NCI-H510A treated with DMSO at 0.1 percent for 48 hours (cell line): ENCODE measurements around the gene FOXQ1.
"Not testable (repeated sequence)": the region's sequence is repeated elsewhere in the genome, so short reads cannot be mapped to it uniquely, and the experiment has no call there.

Experiments used
- DNase-seq: peaks from one replicate; lab custom pipeline; 2025; lab: John Stamatoyannopoulos, UW

Gene FOXQ1

DNA sequence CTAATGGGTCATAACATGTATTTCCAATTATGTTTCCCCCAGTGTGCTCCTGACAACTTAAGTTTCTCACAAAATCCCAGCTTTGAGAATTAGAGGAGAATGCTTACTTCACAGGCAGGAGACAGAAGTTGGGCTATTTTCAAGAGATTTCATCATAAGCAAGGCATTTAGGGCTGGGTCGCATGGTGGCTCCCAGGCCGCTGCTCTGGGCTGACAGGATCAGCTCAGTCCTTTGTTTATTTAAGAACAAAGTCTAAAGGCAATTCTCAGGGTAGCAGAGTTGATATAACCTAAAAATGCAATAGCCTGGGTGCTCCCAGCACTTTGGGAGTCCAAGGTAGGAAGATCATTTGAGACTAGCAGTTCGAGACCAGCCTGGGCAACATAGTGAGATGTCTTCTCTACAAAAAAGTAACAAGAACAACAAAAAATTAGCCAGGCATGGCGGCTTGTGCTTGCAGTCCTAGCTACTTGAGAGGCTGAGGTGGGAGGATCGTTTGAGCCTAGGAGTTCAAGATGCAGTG, 10.9 kb downstream of the FOXQ1 start:
- no peak for DNase-seq

- no peak for DNase-seq
Measured at GRCh38 chr6:1324936-1325335, 13.0 kb downstream of the FOXQ1 start.

- DNase-seq, result no peak
Measured at GRCh38 chr6:1325461-1326309, 13.8 kb downstream of the FOXQ1 start.

GRCh38 chr6:1326535-1327121, 14.7 kb downstream of the FOXQ1 start:
- no peak for DNase-seq

DNA sequence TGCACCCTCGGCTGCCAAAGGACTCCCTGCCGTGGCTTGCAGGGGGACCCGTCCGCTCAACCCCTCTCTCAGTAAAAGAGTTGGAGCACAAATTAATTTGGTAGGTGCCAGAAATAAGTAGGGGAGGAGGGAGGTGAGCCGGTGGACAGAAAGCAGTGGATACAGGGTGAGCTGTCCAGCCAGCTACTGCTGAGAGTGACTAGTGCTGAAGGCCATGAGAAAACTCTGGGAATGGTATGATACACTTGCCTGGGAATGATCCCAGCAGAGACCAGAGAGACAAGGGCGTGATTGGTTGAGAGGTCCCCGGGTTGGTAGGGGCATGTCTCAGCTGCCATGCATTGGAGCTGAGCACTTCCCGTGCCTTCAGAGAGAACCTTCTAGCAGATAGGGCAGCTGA, 15.7 kb downstream of the FOXQ1 start:
- no peak for DNase-seq

DNA sequence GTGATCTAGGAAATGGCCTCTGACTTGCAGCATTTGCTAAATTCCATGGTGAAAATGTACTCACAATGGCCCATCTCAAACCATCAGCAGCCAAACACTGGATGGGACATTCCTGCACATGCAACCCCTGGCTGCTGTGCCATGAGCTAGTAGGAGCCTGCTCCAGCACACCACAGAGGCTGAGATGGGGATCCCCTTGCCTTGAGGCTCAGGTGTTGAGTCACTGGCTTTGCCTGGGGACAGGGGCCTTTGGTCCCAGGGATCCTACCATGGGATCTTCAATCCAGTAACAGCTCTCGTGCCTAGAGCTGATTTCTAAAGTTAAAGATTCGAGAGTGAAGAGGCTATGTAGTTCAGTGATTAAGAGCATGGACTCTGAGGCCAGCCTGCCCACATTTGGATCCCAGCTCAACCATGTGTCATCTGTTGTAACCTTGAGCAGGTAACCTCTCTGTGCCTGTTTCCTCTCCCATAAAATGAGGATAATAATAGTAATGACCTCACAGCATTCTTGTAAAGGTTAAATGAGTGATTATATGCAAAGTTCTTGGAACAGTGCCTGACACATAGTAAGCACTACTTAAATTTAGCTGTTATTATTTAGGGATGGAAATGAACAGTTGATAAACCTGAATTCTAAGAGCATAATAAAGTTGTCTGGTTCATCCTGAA, 16.4 kb downstream of the FOXQ1 start:
- DNase-seq, result no peak

- DNase-seq, result no peak
Measured at GRCh38 chr6:1329708-1330107, 17.8 kb downstream of the FOXQ1 start.

- no peak for DNase-seq
Measured at GRCh38 chr6:1334684-1335083, 22.8 kb downstream of the FOXQ1 start.

GRCh38 chr6:1335367-1336037, 23.6 kb downstream of the FOXQ1 start:
- no peak for DNase-seq

- DNase-seq, result no peak
Measured at GRCh38 chr6:1336246-1336843, 24.4 kb downstream of the FOXQ1 start.

DNA sequence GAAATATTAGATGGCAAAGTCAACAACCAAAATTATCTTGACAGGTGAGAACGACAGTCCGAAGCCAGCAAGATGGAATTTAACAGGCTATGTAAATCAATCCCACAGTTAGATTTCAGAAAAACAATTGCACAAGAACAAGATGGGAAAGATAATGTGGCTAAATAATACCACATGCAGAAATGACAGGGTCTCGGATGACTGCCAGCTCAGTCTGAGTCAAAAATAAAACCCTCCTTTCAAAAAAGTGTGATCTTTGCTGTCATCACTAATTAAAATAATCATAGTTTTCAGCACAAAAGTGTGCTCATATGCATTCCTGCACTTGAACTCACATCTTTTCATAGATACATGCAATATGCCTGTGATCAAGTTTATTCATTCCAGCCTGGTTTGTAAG, 25.9 kb downstream of the FOXQ1 start:
- DNase-seq, result no peak

GRCh38 chr6:1346101-1346500, 34.2 kb downstream of the FOXQ1 start:
- no peak for DNase-seq

DNA sequence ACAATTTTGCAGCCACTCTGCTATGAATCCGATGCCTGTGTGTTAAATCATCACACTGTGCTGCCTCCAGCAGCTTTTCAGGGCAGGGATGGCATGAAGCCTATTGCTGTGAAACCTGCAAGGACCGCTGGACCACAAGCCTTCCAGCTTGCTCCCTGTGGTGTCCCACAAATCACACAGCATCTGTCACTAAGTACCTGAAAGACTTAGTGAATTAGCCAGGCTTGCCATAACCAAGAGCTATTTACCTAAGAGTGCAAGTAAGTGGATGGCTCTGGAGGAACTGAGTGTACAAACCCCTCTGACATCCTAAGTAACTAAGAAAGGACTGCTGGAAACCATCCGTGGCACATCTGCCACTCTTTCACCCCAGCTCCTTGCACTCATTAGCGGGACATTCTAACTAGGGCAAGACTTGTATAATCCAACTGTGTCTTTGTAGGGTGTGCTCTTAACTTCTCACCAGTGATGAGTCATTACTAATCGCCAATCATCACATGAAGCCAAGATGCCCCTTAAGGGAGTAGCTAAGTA, 34.7 kb downstream of the FOXQ1 start:
- no peak for DNase-seq

- no peak for DNase-seq
Measured at GRCh38 chr6:1347161-1347560, 35.3 kb downstream of the FOXQ1 start.

DNA sequence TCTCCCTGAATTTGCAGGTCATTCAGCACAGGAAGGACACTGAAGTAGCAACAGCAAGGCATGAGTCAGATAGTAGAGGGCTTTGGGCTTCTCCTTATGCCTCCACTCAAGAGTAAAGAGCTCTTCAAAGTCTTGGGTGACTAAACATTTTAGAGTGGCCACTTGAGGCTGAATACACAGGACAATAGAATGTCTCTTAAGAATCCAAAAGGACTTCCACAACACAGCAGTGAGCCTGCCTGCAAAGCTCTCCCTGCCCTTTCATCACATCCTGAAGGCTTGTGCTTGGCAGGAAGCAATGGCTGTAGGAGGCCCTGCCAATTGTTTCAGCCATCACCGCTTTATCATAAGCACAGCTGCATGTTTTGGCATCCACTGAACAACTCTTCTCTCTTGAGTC, 36.8 kb downstream of the FOXQ1 start:
- DNase-seq, result no peak

DNA sequence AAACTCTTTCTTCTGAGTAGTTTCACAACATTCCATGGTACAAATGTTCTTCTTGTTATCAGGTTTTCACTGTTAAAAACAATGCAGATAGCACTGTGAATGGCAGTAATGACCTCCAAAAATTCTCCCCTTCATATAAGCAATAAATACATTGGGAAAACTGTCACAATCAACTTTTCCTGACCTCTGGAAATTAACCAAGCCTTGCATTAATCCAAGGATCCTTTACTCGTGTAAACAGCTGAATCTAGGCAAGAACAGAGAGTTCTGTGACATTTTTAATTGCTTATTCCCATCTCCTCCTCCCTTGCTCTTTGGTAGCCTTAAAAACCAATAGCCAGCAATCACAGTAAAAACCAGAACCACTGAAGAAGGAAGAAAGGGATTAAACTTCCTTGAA, 37.8 kb downstream of the FOXQ1 start:
- no peak for DNase-seq

GRCh38 chr6:1351381-1352008, 39.6 kb downstream of the FOXQ1 start:
- DNase-seq, result no peak

GRCh38 chr6:1355068-1355467, 43.2 kb downstream of the FOXQ1 start:
- DNase-seq, result not testable (repeated sequence)

GRCh38 chr6:1361717-1362116, 49.8 kb downstream of the FOXQ1 start:
- DNase-seq, result not testable (repeated sequence)

GRCh38 chr6:1362643-1363042, 50.7 kb downstream of the FOXQ1 start:
- DNase-seq, result no peak

DNA sequence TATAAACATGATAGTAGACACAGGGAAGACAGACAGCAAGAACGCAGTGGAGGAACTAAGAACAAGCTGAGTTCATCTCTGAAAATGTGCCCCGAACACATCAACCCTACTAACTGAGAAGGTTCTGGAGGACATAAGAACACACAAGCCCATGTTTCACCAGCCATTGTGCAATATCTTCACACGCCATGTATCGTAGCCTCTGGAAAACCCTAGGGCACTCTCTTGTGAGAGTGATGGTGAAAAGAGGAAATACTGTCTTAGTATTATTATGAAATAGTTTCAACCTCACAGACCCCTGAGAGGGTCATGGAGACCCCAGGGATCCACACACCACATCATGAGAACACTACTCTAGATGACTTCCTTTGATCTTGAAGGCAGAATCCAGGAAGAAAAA, 51.4 kb downstream of the FOXQ1 start:
- no peak for DNase-seq
